NCI-H82 (cell line): Measurements from ENCODE around the gene EPAS1.
"Not testable (repeated sequence)": the region's sequence is repeated elsewhere in the genome, so short reads cannot be mapped to it uniquely, and the experiment has no call there.

ENCODE experiments used
- DNase-seq: peaks from one replicate; lab custom pipeline; 2025; lab: John Stamatoyannopoulos, UW

The EPAS1 gene

GRCh38 chr2:46383113-46383395 lies 85.8 kb downstream of the EPAS1 start:
- DNase-seq = no peak

DNA sequence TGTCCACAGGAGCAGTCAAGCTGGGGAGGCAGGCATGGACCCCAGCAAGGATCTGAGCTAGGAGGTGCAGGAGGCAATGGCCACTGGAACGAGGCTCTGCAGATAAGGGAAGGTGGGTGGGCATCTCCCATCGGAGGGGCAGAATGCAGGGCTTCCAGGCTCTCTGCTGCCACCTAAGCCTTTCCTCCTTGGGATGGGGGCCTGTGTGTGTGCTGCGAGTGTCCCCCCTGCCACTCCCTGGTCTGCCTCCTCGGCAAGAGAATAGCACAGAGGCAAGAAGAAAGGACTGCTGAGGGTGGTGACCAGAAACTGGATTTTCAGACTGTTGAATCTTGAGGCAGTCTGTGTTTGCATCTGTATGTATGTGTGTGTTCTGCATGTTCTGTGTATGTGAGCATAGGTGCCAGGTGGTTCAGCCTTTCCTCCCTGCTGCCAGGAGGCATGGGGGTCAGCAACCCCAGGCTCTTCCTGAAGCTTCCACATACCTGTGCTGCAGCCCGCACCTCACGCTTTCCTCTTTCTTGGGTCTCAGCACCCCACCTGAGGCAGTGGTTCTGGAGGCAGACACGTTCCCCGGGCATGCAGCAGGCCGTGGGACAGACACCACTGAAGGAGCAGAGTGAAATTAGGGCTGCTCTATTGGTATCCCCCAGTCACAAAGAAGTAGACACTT lies 86.7 kb downstream of the EPAS1 start:
- no peak for DNase-seq

DNA sequence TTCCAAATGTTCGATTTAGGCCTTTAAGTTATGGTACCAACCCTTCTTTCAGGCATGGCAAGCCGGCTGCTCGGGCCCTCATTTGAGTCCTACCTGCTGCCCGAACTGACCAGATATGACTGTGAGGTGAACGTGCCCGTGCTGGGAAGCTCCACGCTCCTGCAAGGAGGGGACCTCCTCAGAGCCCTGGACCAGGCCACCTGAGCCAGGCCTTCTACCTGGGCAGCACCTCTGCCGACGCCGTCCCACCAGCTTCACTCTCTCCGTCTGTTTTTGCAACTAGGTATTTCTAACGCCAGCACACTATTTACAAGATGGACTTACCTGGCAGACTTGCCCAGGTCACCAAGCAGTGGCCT lies 87.2 kb downstream of the EPAS1 start:
- no peak for DNase-seq

DNA sequence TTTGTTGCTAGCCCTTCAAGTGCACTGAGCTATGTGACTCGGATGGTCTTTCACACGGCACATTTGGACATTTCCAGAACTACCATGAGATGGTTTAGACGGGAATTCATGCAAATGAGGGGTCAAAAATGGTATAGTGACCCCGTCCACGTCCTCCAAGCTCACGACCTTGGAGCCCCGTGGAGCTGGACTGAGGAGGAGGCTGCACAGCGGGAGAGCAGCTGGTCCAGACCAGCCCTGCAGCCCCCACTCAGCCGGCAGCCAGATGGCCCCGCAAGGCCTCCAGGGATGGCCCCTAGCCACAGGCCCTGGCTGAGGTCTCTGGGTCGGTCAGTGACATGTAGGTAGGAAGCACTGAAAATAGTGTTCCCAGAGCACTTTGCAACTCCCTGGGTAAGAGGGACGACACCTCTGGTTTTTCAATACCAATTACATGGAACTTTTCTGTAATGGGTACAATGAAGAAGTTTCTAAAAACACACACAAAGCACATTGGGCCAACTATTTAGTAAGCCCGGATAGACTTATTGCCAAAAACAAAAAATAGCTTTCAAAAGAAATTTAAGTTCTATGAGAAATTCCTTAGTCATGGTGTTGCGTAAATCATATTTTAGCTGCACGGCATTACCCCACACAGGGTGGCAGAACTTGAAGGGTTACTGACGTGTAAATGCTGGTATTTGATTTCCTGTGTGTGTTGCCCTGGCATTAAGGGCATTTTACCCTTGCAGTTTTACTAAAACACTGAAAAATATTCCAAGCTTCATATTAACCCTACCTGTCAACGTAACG lies 88.8 kb downstream of the EPAS1 start:
- DNase-seq = no peak

DNA sequence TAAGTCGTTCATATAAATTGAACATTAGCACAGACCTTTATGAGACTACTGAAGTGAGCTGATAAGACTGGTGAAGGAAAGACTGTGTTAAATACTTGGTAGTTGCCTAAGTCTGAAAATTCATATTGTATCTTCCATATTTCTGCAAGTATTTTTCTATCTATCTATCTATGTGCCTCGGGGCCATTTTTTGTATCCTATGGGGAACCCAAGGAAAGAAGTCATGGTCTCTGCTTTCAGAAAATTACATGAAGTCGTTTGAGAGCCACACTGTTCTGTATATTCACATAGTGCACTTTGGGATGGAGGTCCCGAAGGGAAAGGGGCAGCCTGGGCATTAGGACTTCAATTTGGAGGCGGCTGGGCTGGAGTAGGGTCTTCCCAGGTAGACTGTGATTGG lies 89.6 kb downstream of the EPAS1 start:
- DNase-seq = no peak

DNA sequence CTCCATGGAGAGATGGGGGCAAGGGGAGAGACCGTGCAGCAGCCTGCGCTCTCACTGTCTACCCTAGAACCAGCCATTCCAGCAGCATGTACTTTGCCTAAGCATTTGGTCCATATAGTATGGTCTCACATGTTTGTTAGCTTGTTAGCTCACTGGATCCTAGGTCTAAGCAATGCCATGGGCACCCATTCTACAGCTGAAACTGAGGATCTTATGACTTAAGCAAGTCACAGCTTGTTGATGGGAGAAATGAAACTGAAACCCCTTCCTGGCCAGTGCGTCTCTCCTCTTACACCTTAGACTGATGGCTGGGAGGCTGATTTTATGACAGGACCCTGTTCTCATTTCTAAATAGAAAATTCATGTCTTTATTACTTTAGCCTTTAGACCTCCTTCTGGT lies 90.1 kb downstream of the EPAS1 start:
- DNase-seq = no peak

- no peak for DNase-seq
These were observed 90.8 kb downstream of the EPAS1 start for GRCh38 chr2:46387886-46388515.

- DNase-seq = no peak
These were observed 91.7 kb downstream of the EPAS1 start for GRCh38 chr2:46388881-46389280.

DNA sequence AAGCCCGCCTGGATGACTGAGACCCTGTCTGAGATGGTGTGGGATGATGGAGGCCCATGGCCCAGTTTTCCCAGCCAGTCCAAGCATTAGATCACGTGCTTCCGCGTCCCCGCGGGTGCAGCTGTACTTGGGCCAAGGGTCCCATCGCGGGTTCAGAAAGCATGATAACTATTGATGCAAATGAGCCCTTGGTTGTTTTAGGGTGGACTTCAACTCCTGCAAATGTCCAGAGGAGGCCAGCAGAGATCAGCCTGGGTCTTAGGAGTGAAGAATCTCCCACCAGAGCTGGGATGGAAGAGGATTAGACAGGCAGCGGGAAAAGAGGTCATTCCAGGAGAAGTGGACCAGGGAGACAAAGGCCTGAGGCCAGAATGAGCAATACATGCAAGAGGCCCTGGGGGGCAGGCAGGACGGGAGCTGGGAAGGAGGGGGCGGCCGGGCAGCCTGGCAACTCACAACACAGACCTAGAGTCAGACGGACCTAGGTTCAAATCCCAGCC lies 92.3 kb downstream of the EPAS1 start:
- DNase-seq = no peak

- no peak for DNase-seq
These were observed 92.8 kb downstream of the EPAS1 start for GRCh38 chr2:46390036-46390435.

GRCh38 chr2:46390901-46391395 lies 93.7 kb downstream of the EPAS1 start:
- DNase-seq = no peak

DNA sequence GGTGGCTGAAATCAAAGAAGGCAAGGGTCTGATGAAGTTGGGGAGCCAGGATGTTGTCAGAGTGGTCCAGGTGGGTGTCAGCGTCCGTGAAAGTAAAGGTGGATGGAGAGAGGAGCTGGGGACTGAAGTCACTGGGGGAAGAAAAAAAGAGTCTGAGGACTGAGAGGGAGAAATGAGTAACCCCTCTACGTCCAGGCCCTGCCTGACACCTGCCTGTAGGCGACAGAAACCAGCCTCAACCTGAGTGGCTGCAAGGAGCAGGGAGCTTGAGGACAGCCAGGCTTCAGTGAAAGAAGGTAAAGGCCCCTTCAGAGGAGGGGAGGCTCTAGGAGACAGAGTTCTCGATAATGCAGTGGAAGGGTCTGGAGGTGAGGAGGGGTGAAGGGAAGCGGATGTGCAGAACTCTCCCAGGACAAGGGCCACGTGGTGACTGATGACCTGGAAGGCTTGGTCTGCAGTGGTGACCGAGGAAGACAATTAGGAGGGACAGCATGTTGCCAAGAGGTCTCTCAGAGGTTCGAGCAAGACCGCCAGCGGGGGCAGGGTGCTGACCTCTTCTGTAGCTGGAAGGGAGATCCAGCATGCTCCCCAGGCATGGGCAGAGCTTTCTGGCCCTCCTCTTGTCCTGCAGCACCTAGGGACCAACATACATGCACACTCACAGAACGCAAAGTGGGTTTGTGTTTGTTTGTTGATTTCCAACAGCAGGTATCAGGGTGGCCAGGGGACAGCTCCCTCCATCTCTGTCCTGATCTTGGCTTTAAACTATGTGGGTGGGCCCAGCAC lies 95.5 kb downstream of the EPAS1 start:
- no peak for DNase-seq

DNA sequence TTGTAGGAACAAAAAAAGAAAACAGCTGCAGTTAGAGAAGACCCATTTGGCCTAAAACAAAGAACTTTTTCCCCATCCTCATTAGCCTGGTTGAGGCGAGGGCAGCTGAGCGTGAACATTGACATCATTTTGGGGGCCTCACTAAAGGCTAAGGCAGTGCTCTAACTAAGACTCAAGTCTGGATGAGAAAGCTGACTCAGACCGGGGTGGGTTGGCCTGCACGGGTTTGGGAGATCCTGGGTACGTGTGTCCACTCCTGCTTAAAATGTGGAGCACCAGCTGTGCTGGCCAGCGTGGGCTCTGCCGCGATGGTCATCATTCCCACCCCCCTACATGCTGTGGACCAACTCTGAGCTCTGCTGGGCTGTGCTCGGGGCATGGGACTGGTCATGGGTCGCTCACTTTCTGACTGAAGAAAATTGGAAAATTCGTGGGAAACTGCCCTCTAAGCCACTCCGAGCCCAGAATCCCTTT lies 96.2 kb downstream of the EPAS1 start:
- DNase-seq = no peak

DNA sequence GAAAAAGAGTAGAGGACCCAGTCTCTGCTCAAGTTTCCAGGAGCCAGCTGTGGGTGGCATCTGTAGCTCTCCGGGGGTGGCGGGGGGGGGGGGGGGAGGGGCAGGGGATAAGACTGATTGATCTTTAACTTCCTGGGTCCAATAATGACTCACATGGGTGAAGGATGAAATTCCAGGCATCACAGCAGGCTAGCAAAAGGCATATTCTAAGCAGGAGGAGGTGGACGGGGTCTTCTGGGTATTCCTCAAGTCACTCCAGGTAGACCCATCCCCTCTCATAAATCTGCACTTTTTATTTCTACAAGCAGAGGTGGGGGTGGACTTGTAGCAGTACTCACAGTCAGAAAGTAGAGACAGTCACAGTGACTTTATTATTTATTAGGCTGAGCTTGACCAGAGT lies 96.7 kb downstream of the EPAS1 start:
- no peak for DNase-seq

DNA sequence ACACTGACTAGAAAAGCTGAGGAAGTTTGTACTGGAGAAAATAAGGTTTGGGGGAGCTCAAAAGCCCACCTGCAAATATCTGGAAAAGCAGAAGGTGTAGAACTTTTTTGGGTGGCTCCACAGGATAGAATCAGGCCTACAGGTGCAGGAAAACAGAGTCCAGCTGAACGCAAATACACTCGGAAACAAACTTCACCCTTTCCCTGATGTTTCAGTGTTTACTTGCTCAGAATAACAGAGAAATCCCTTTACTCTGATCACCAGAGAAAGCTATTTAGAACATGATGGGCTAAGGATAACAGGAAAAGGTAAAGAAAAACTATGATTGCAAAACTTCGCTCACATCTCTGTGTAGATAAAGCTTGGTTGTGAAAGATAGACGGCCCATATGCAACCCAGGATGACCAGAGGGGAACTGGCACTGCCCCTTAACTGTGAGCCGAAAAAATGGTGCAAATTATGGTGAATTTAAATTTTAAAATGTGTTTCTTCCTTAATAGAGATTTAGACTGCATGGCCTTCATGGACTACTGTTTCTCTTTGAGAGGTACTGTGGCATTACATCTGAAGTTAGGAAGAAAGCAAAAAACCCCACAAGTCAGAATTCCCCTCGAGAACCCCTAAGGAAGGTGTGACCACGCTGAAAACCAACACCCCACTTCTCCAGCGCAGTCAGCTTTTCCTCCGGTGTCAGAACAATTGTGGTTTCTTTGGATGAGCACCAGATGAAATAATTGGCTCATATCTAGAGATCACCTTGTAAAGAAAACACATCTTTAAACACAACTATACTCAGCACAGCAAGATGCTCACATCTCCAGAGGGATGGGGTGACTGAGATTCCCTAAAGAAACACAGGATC lies 97.7 kb downstream of the EPAS1 start:
- no peak for DNase-seq

DNA sequence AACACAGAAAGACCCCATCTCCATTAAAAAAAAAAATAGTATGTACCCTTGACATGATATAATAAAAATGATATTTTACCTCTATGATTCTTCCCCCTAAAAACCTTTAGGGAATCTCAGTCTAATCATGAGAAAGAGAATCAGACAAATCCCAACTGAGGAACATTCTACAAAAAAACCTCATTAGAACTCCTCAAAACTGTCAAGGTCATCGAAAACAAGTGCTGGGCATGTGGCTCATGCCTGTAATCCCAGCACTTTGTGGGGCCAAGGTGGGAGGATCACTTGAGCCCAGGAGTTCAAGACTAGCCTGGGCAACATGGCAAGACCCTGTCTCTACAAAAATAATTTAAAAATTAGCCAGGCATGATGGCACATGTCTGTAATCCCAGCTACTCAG lies 98.5 kb downstream of the EPAS1 start:
- DNase-seq = not testable (repeated sequence)

- no peak for DNase-seq
These were observed 102.8 kb downstream of the EPAS1 start for GRCh38 chr2:46400016-46400415.

DNA sequence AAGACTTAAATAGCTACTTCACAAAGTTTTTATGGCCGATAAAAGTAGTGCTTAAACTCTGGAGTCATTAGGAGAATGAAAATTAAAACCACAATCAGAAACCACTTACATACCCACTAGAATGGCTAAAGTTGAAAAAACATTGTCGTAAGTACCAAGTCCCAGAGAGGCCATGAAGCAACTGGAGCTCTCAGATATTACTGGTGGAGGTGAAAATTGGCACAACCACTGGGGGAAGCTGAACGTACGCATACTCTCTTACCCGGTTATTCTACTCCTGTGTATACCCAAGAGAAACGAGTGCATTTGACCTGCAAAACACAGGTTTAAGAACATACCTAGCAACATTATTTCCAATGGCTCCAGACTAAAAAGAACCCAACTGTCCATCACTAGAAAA lies 105.7 kb downstream of the EPAS1 start:
- DNase-seq = no peak

DNA sequence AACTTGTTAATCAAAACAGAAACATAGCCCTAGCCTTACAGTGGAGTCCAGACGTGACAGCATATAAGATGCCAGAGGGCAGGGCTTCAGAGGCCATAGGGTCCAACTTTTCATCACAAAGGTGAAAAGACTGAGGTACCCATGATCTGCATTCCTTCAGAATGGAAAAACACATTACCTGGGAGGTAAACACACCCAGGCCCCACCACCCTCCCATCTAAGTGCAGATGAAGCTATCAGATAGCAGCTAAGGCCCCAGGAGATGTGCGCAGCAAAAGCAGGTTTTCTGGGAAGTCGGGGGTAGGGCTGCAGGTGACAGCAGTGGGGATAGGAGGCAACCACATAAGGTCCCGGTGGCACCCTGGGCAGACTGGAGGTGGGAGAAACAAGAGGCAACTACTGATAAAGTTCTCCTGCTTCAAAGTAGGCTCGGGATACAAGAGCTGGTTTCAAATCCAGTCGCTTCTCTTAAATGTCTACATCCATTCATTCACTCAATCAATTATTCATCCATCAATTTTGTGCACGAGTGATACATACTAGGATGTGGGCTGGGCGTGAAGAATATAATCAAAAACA lies 107.1 kb downstream of the EPAS1 start:
- DNase-seq = no peak

- DNase-seq = no peak
These were observed 110.7 kb downstream of the EPAS1 start for GRCh38 chr2:46407852-46408455.

- DNase-seq = no peak
These were observed 112.5 kb downstream of the EPAS1 start for GRCh38 chr2:46409756-46410155.
